WTC11 (cell line): ENCODE results near the gene EPHA4.

Experiments used
- RORB ChIP-seq: fragments of 250-450 bp; sonication (Bioruptor Pico); IDR thresholded peaks from 2 replicates; pipeline ENCODE4 v1.9.0; 2021; ENCODE audit warnings: mild to moderate bottlenecking
- TF ChIP-seq, protein P1 (sequence below): fragments of 200-600 bp; IDR thresholded peaks from 2 replicates; pipeline ENCODE4 v1.8.0; 2022; ENCODE audit warnings: antibody characterized with exemption
- TF ChIP-seq, protein P2 (sequence below): sonication (generic); formaldehyde crosslinking; IDR thresholded peaks from 2 replicates; pipeline ENCODE4 v1.8.1; 2022; ENCODE audit warnings: mild to moderate bottlenecking, missing genetic modification reagents, moderate library complexity, borderline replicate concordance

DNA sequence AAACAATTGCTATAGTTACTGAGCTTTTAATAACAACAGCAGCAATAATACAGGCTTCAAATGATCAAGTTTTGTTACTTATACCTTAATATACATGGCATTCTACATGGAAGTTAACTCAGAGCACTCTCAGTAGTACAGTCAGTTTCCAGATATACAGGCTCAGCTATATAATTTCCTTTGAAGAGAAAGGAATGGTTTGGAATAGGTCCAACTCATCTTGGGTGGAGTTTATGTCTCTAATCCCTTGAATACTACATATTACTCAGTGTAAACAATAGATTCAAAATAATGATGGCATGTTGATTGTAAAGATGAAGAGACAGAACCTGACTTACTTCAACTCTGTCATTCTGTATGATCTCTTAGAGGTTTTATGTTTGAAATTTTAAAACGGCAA, 174.9 kb downstream of the EPHA4 start:
- TF ChIP-seq, protein P1, sequence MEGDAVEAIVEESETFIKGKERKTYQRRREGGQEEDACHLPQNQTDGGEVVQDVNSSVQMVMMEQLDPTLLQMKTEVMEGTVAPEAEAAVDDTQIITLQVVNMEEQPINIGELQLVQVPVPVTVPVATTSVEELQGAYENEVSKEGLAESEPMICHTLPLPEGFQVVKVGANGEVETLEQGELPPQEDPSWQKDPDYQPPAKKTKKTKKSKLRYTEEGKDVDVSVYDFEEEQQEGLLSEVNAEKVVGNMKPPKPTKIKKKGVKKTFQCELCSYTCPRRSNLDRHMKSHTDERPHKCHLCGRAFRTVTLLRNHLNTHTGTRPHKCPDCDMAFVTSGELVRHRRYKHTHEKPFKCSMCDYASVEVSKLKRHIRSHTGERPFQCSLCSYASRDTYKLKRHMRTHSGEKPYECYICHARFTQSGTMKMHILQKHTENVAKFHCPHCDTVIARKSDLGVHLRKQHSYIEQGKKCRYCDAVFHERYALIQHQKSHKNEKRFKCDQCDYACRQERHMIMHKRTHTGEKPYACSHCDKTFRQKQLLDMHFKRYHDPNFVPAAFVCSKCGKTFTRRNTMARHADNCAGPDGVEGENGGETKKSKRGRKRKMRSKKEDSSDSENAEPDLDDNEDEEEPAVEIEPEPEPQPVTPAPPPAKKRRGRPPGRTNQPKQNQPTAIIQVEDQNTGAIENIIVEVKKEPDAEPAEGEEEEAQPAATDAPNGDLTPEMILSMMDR: no peak
- TF ChIP-seq, protein P2, sequence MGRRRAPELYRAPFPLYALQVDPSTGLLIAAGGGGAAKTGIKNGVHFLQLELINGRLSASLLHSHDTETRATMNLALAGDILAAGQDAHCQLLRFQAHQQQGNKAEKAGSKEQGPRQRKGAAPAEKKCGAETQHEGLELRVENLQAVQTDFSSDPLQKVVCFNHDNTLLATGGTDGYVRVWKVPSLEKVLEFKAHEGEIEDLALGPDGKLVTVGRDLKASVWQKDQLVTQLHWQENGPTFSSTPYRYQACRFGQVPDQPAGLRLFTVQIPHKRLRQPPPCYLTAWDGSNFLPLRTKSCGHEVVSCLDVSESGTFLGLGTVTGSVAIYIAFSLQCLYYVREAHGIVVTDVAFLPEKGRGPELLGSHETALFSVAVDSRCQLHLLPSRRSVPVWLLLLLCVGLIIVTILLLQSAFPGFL (CRISPR knock-in tag): no peak
- TF ChIP-seq RORB: no peak
